Measurements from ENCODE around the gene NR2E3. TPM values are rescaled to one million over a fixed set of nuclear protein-coding genes. Genes with fewer than 3 reads are reported as not detected.

NR2E3 gene
- total RNA-seq, 2 donors from 2014 or later, result 0.19 TPM; not detected in 1

DNA sequence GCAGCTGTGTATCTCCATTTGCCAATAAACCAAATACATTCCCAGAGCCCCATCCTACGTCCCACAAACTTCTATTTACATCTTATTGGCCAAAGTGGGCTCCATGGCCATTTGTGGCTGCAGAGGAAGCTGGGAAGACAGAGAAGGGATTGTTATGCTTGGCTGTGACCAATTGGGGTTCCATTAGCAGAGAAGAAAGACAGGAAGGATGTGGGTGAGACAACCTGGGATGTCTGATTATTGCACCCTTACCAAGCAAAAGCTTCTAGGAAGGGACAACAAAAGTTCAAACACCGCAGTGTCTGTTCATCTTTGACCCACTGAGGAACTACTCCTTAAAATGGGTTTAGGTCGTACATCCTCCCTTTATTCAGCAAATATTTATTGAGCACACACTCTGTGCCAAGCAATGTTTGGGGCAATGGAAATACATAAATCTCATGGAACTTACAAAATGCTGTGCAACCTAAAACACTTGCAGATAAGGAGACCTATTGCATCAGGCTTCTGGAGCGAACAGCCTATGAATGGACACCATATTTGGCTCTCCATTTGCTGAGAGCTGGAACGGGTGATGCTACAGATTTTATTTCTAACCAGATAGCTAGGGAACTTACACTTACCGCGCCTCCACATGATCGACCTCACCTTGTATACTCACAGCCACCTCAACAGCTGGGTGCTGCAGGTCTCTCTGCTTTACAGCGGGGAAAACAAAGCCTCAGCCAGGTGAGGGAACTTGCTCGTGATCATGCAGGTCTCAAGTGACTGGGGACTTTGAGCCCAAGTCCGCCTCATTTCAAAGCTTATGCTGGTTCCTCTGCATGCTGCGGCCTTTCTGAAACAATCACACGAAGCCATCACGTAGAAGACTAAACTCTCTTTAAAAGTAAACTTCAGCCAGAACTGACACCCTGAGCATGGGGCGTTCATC is 21.4 kb upstream of the NR2E3 start:
- DNase-seq (ENCODE audit: low spot score), result no peak

DNA sequence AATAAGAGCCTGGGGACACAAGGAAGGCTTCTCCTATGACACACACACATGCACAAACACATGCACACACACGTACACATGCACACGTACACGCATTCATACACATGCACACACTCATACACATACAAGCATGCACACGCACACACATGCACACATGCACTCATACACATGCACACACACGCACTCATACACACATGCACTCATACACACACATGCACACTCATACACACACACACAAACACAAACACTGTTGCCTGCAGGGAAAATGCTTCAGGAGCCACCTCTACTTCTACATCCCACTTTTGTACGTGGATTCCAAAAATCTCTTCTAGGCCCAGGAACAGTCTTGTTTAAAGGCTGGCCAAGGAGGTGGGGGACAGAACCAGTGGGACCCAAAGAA is 20.7 kb upstream of the NR2E3 start:
- no peak for DNase-seq (ENCODE audit: low spot score)
- intact Hi-C loops (cut with DNase I), result no loop called here

More for the DNA sequence above, 21.4 kb upstream of the NR2E3 start:
- intact Hi-C loops (cut with DNase I), result no loop called here

DNA sequence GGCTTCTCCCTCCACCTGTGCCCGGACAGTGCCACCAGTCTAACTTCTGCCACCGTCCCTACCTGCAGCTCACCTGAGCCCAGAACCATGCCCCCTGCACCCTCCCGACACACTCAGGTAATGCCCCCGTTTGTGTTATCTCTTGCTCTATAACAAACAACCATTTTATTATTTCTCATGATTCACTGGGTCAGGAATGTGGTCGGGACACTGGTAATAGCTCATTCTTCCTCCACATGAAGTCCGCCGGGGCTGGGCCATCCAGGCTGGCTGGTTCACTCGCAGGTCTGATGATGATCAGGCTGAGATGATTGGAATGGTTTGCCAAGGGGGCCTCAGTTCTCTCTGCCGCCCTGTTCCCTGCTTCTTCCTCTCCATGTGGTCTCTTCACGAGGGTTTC is 20.3 kb upstream of the NR2E3 start:
- intact Hi-C loops (cut with DNase I), result no loop called here
- DNase-seq (ENCODE audit: low spot score), result no peak

DNA sequence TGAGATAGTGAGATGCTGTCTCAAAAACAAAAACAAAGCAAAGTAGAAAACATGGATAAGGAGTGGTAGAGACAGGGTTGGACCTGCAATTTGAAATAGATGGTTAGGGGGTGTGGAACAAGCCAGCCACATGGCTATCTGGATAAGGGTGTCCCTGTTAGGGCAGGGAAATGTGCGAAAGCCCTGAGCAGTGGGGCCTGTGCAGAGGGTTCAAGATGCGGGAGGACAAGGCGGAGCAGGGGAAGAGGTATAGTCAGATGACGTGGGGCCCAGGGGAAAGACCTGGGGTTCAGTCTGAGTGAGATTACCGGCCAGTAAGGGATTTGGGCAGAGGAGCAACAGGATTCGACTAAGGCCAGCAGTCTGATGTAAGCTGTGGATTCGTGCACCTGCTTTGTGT is 18.4 kb upstream of the NR2E3 start:
- peak; percentile 44 for DNase-seq (ENCODE audit: low spot score)
- intact Hi-C loops (cut with DNase I), result no loop called here

DNA sequence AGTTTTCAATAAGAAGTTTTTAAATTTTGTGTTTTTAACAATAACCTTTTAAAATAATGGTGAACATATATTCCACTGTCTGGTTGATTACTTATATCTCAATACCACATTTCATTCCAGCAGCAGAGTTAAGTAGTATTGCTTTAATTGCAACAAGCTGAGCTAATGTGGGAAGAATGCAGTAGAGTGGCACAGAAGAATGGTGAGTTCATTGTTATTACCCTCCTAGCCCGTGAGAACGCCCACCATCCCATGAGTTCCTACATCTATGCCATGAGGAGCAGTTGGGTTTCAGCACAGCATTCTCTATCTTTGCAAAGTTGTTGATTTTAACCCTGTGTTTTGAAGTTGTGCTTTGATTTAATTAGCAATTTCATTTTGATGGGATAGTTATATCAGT is 17.8 kb upstream of the NR2E3 start:
- intact Hi-C loops (cut with DNase I), result no loop called here
- no peak for DNase-seq (ENCODE audit: low spot score)

DNA sequence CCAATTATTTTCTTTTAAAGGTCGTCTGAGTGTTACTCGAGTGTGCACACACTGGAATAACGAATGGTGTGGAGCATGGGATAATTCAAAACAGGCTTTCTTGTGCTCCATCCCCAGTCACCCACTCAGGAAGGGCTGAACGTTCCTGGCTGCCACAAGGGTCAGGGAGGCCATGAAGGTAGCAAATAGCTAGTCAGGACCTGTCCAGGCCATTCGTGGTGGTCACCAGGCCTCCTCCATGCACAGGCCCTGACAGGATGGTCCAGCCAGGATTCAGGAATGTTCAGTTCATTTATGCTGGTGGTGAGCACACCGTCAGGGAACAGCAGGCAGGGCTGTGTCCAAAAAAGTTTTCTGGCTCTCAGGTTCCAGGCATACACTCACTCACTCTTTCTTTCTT is 11.7 kb upstream of the NR2E3 start:
- no peak for DNase-seq (ENCODE audit: low spot score)
- intact Hi-C loops (cut with DNase I), result no loop called here

DNA sequence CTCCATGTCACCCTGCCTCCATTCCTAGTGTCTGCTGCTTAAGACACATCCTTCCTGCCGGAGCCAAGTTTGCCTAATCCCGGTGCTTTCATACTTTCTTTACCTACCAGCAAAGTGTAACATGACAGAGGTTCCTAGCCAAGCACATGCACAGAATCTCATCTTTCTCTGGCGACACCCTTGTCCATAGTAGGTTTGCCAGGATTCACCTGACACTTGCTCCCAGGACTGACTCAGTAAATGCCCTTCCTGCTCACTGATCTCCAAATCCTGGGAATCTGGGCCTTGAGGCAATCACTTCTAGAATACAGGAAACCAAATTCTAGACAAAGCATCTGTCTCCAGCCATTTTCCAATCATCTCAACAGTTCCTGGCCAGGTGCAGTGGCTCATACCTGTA is 10.2 kb upstream of the NR2E3 start:
- intact Hi-C loops (cut with DNase I), result loop anchor here in 1 of 2 donors (10.0 kb wide), 1 partner anchor 55 kb away; no protein-coding TSS in a partner anchor
- DNase-seq (ENCODE audit: low spot score), result no peak

DNA sequence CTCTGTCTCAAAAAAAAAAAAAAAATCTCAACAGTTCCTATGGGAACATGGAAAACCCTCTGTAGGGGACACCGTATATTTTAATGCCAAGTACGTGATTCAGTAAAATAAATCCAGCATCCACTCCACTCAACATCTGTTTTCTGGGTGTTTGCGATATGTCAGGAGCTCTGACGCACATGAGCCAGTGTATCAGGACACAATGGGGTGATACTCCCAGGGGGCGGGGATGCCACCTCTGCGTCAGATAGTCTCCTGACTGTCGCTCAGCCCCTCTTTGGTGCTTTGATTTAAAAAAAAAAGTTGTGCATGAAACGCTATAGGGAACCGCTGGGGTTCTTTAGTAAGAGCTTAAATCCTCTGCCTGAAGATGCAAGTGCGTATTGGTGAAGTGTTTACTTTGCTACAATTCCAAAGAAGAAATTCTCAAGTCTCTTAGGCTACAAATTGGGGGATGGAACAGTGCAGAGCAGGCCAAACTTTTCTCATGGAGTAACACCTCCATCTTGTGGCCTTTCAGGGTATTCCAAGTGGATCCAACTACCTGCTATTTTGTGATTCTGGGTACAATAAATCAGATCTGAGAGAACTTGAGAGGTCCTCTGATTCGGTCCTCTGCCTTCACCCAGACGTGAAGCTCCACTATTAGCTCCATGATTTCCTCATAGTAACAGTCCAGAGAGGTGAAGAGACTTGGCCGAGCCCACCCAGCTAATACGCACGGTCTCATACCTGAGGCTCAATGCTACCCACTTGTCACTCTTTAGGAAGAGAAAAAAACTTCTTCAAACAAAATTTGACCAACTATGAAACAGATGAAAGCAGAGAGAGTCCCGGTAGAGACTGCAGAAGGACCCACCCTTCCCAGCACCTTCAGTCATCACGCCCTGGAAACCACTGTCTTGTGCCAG is 9.3 kb upstream of the NR2E3 start:
- intact Hi-C loops (cut with DNase I), result loop anchor here in 1 of 2 donors (10.0 kb wide), 1 partner anchor 56 kb away; no protein-coding TSS in a partner anchor
- DNase-seq (ENCODE audit: low spot score), result no peak

DNA sequence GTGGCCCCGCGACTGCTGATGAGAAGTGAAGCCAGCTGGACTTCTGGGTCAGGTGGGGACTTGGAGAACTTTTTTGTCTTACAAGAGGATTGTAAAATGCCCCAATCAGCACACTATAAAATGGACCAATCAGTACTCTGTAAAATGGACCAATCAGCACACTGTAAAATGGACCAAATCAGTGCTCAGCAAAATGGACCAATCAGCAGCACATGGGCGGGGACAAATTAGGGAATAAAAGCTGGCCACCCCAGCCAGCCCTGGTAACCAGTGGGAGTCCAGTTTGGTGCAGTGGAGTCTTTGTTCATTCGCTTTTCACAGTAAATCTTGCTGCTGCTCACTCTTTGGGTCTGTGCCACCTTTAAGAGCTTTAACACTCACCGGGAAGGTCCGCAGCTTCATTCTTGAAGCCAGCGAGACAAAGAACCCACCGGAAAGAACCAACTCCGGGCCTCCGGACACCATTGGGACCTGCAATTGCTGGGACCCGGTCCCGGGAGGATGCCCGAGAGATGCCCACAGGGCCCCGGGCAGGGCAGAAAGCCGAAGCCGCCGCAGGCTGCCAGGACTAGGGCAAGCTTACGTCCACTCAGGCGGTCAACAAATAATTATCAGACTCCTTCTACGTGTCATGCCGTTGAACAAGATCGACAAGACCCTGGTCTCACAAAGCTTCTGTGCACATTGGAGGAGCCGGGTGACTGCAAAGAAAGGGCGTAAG is 8.3 kb upstream of the NR2E3 start:
- intact Hi-C loops (cut with DNase I), result loop anchor here in 1 of 2 donors (10.0 kb wide), 1 partner anchor 57 kb away; no protein-coding TSS in a partner anchor
- DNase-seq (ENCODE audit: low spot score), result no peak

DNA sequence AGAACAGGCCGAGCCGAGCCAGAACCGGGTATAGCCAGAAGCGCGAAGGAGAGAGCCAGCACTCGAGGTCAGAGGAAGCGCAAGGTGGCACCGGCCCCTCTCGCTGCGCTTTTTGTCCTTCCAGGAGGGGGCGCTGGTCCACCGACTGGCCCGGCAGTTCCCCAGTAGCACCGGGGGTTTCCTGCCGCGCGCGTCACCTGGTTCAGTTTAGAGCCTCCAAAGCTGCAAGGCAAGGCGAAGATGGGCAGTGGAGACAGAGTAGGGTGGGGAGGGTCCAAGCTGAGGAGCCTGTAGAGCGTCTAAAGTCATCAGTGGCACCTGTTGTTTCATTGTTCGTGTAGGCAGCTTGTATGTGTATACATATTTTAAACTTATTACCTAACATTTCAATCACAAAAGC is 7.6 kb upstream of the NR2E3 start:
- no peak for DNase-seq (ENCODE audit: low spot score)
- intact Hi-C loops (cut with DNase I), result loop anchor here in 1 of 2 donors (10.0 kb wide), 1 partner anchor 58 kb away; no protein-coding TSS in a partner anchor

DNA sequence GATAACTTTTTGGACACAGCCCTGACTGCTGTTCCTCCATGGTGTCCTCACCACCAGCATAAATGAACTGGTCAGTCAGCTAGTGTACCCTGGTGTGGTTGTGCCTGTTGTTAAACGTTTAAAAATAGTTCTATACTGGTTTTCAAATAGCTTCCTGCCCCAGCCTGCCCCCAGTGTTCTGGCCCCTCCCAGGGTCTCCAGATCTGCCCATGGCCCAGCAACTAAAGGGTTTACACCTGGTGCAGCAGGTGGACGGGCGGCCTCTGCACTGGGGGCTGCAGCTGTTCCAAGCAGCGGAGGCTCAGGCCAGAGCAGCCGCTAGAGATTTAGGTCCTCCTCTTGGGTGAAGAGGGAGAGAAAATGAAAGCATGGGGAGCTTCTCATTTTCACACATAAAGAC is 6.1 kb upstream of the NR2E3 start:
- DNase-seq (ENCODE audit: low spot score), result no peak
- intact Hi-C loops (cut with DNase I), result loop anchor here in 1 of 2 donors (10.0 kb wide), 1 partner anchor 59 kb away; no protein-coding TSS in a partner anchor

DNA sequence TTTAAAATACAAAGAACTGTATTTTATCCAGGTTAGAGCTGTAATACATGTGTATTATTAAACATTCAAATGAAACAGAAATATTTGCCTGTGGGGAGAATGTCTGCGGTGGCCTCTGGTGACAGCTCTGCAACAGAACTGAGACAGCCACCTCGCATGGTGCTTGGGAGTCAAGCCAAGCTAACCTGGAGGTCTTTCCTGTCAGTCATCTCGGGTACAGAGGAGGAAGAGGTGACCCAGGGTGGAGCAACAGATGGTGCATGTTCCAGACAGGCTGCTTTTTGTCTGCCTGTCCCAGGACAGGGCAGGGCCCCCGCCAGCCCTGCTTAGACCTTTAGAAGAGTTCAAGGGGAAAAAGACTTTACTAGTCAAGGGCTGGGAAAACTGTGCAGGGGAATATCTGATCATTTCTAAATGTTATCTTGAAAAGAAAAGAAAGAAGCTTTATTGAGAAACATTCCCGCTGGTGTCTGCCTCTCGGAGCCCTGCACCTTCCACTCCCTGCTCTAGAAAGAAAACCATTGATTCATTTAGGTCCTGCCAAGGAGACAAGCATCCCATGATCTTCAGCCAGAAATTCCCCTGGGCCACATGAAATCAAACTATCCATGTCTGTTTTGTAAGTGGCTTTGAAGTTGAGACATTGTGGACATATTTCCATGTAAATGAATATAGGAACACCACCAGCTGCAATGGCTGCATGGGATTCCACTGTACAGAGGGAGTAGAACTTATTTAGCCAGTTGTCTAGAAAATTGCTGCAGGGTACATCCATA is 5.5 kb upstream of the NR2E3 start:
- no peak for DNase-seq (ENCODE audit: low spot score)
- intact Hi-C loops (cut with DNase I), result loop anchor here in 1 of 2 donors (10.0 kb wide), 1 partner anchor 60 kb away; no protein-coding TSS in a partner anchor

DNA sequence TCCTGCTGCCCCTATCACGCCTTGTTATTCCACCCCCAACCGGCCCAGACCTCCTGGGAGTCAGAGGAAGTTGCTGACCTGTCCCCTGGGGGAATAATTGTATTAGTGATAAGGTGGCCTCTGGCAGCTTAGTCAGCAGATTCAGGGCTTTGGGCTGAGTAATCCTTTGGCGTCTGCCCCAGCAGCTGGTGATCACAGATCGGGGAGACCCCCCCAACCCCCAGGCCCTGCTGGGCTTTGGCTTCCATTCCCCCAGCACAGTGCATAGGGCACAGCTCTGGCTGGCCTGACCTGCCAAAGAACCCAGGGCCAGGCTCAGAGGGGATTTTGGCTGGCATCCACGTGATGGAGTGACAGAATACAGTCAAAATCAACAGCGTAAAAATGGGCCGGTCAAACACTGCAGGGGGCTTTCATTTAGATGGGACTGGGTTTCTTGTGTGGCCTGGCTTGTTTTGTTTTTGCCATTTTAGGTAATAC is 3.9 kb upstream of the NR2E3 start:
- no peak for DNase-seq (ENCODE audit: low spot score)
- intact Hi-C loops (cut with DNase I), result loop anchor here in 1 of 2 donors (10.0 kb wide), 1 partner anchor 62 kb away; no protein-coding TSS in a partner anchor

DNA sequence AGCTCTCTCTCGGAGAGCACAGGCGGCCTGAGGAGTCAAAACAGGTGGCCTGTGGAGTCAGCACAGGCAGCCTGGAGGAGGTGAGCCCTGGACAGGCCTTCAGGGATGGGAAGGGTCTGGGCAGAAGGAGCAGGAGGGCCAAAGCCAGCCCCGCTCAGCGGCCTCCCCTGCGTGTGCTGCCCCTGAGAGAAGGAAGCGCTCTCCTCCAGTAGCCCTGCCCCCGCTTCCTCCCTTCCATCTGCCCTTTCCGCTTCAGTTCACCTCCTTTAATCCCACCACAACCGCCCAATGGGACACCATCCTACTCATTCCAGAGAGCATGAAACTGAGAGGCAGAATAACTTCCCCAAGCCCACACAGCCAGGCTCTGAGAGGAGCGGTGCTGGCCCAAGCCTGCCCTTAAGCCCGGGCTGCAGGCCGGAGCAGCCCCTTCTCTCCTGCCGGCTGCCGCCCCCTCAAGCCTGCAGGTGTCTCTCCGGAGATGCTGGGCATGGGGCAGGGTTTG is 3.2 kb upstream of the NR2E3 start:
- DNase-seq (ENCODE audit: low spot score), result no peak
- intact Hi-C loops (cut with DNase I), result loop anchor here in 1 of 2 donors (10.0 kb wide), 1 partner anchor 62 kb away; no protein-coding TSS in a partner anchor

DNA sequence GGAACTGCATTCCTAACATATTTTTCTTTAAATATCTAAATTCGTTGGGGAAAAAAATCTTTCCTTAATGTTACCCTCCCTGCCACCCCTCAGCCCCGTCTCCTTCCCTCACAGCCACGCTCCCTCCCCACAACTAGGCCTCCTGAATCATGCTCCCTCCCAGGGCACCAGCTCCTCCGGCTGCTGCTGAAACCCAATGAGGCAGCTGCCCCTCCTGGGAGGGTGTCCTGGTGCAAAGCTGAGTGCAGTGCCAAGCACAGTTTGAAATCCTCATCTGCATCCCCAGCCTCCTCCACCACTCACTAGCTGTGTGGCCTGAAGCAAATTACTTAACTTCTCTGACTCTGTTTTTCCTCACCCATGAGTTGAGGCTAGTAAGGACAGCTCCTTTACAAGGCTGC is 2.7 kb upstream of the NR2E3 start:
- intact Hi-C loops (cut with DNase I), result loop anchor here in 1 of 2 donors (10.0 kb wide), 1 partner anchor 63 kb away; no protein-coding TSS in a partner anchor
- DNase-seq (ENCODE audit: low spot score), result no peak

DNA sequence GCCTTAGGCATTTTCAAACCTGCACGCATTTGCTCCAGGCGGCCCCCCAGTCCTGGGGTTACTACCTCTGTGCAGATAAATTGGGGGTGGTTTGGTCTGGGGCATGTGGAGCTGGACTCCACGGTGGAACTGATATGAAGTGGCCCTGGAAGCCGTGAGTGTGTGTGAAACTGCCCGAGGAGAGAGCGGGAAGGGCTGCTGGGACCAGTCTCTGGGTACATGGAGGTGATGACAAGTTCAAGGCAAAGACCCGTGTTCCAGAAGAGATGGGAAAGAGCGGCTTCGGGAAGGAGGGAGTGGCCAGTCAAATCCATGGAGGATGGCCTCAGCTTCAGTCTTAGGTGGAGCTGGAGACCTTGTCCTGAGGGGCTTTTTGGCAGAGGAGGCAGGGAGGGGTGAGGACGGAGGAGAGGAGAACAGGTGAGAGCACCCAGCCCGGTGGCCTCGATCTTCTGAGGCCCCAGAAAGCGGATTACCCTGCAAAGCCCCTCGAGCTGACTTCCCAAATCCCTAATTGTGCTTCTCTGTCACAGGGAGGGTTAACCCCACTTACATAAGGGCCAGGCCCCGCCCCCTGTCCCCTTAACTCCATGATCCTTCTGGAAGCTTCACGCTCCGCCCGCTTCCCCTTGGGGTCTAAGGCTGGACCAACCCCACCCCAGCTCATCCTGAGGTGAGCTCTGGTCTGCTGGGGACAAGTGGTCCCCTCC is 1.9 kb upstream of the NR2E3 start:
- DNase-seq (ENCODE audit: low spot score), result no peak
- intact Hi-C loops (cut with DNase I), result loop anchor here in 1 of 2 donors (10.0 kb wide), 1 partner anchor 64 kb away; no protein-coding TSS in a partner anchor

DNA sequence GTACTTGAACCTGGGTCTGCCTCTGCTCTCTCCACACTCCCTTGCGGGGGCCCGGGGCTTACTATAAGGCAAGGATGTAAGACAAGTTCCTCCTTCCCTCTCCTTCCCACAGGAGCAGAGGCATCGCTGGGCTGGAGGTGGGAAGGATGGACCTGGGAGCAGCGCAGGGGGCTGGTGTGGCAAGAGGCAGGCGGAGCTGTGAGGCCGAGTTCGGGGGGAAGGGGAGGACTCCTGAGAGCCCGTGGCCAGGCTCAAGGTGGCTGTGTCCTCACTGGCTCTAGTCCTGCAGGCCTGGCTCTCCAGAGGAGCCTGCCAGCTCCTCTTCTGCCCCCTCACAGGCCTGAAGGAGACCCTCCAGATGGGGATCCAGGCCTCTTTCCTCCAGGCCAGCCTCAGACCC is 1.0 kb upstream of the NR2E3 start:
- intact Hi-C loops (cut with DNase I), result loop anchor here in 1 of 2 donors (10.0 kb wide), 1 partner anchor 65 kb away; no protein-coding TSS in a partner anchor
- no peak for DNase-seq (ENCODE audit: low spot score)
